Measurements from ENCODE around the gene DDX3X. TPM values are rescaled to one million over a fixed set of nuclear protein-coding genes. Genes with fewer than 3 reads are reported as not detected.

The DDX3X gene
- total and polyA plus RNA-seq, 9 of the 15 experiments (the other 6 are each of a cell fraction or from before 2014, with no cell fraction given) = 51.3 to 232 (median 138) TPM

DNA sequence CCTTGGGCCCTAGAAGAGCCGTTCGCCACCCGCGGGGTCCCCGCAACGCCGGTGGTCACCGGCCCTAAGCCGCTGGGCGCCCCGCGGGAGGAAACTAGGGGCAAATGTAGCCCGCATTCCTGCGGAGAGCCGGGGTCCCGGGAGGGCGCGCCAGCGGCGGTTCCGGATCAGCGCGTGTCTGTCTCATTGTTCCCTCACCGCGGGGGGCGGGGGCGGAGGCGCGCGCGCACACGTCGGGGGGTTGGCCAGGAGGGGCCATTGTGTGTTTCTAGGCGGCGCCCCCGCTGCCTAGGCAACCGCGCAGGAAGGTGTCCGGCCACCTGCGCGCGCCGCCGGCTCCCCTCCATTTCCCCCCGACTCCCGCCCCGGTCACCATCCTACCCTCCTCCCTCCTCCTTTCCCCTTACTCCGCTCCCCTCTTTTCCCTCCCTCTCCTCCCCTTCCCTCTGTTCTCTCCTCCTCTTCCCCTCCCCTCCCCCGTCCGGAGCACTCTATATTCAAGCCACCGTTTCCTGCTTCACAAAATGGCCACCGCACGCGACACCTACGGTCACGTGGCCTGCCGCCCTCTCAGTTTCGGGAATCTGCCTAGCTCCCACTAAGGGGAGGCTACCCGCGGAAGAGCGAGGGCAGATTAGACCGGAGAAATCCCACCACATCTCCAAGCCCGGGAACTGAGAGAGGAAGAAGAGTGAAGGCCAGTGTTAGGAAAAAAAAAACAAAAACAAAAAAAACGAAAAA lies 789 bp upstream of the DDX3X start (continued):
- TF ChIP-seq, protein P1, sequence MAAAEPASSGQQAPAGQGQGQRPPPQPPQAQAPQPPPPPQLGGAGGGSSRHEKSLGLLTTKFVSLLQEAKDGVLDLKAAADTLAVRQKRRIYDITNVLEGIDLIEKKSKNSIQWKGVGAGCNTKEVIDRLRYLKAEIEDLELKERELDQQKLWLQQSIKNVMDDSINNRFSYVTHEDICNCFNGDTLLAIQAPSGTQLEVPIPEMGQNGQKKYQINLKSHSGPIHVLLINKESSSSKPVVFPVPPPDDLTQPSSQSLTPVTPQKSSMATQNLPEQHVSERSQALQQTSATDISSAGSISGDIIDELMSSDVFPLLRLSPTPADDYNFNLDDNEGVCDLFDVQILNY (CRISPR knock-in tag; IDR thresholded peaks at IDR 0.05) = no peak
- TF ChIP-seq ZNF175 (CRISPR knock-in tag; IDR thresholded peaks at IDR 0.05; ENCODE audit: low read depth) = peak; percentile 78
- TF ChIP-seq RBM25 (IDR thresholded peaks at IDR 0.05; ENCODE audit: low read depth, low read length, severe bottlenecking) = no peak
- no peak; the same call in 1 of the 2 replicates for TF ChIP-seq FOSL1 (tag; conservative IDR thresholded peaks at IDR 0.05)
- no peak for TF ChIP-seq PTBP1 (IDR thresholded peaks at IDR 0.05; ENCODE audit: low read depth, low read length)
- TF ChIP-seq ZNF23 (CRISPR knock-in tag; IDR thresholded peaks at IDR 0.05) = no peak
- no peak for TF ChIP-seq ESRRA (IDR thresholded peaks at IDR 0.05; ENCODE audit: borderline replicate concordance, low read depth)
- TF ChIP-seq POLR3G (IDR thresholded peaks at IDR 0.05; ENCODE audit: extremely low read depth, insufficient read length, insufficient replicate concordance) = no peak
- no peak for TF ChIP-seq ZC3H4 (CRISPR knock-in tag; IDR thresholded peaks at IDR 0.05; ENCODE audit: borderline replicate concordance)
- TF ChIP-seq ETV1 (tag; conservative IDR thresholded peaks at IDR 0.05; ENCODE audit: low read depth) = peak; percentile 68
- TF ChIP-seq NFE2 (IDR thresholded peaks at IDR 0.05; ENCODE audit: low read depth) = no peak
- TF ChIP-seq ZKSCAN8 (CRISPR knock-in tag; IDR thresholded peaks at IDR 0.05) = no peak
- TF ChIP-seq TAF7 (tag; IDR thresholded peaks at IDR 0.05) = peak; percentile 95
- TF ChIP-seq NFIC (IDR thresholded peaks at IDR 0.05) = 0 out of 2 replicates have a peak, but pooled peaks have one; percentile 5
- no peak for TF ChIP-seq YBX1 (IDR thresholded peaks at IDR 0.05)
- no peak for TF ChIP-seq ZNF24 (IDR thresholded peaks at IDR 0.05)
- TF ChIP-seq, protein P2, sequence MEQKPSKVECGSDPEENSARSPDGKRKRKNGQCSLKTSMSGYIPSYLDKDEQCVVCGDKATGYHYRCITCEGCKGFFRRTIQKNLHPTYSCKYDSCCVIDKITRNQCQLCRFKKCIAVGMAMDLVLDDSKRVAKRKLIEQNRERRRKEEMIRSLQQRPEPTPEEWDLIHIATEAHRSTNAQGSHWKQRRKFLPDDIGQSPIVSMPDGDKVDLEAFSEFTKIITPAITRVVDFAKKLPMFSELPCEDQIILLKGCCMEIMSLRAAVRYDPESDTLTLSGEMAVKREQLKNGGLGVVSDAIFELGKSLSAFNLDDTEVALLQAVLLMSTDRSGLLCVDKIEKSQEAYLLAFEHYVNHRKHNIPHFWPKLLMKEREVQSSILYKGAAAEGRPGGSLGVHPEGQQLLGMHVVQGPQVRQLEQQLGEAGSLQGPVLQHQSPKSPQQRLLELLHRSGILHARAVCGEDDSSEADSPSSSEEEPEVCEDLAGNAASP (IDR thresholded peaks at IDR 0.05) = no peak
- peak; percentile 88; the same call in 1 of the 2 replicates for TF ChIP-seq SMARCA5 (IDR thresholded peaks at IDR 0.05)
- TF ChIP-seq PRPF4 (IDR thresholded peaks at IDR 0.05; ENCODE audit: insufficient read depth, low read depth, low read length, poor library complexity, severe bottlenecking) = no peak
- TF ChIP-seq, protein P3, sequence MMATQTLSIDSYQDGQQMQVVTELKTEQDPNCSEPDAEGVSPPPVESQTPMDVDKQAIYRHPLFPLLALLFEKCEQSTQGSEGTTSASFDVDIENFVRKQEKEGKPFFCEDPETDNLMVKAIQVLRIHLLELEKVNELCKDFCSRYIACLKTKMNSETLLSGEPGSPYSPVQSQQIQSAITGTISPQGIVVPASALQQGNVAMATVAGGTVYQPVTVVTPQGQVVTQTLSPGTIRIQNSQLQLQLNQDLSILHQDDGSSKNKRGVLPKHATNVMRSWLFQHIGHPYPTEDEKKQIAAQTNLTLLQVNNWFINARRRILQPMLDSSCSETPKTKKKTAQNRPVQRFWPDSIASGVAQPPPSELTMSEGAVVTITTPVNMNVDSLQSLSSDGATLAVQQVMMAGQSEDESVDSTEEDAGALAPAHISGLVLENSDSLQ (IDR thresholded peaks at IDR 0.05) = peak; percentile 46; the same call in 1 of the 2 replicates
- TF ChIP-seq ZNF253 (CRISPR knock-in tag; conservative IDR thresholded peaks at IDR 0.05) = no peak
- TF ChIP-seq SMARCC2 (IDR thresholded peaks at IDR 0.05; ENCODE audit: low read depth) = no peak
- TF ChIP-seq, protein P4, sequence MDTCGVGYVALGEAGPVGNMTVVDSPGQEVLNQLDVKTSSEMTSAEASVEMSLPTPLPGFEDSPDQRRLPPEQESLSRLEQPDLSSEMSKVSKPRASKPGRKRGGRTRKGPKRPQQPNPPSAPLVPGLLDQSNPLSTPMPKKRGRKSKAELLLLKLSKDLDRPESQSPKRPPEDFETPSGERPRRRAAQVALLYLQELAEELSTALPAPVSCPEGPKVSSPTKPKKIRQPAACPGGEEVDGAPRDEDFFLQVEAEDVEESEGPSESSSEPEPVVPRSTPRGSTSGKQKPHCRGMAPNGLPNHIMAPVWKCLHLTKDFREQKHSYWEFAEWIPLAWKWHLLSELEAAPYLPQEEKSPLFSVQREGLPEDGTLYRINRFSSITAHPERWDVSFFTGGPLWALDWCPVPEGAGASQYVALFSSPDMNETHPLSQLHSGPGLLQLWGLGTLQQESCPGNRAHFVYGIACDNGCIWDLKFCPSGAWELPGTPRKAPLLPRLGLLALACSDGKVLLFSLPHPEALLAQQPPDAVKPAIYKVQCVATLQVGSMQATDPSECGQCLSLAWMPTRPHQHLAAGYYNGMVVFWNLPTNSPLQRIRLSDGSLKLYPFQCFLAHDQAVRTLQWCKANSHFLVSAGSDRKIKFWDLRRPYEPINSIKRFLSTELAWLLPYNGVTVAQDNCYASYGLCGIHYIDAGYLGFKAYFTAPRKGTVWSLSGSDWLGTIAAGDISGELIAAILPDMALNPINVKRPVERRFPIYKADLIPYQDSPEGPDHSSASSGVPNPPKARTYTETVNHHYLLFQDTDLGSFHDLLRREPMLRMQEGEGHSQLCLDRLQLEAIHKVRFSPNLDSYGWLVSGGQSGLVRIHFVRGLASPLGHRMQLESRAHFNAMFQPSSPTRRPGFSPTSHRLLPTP (IDR thresholded peaks at IDR 0.05; ENCODE audit: borderline replicate concordance, extremely low read depth, insufficient read length) = no peak
